UCSD-AML1 (cell line): ENCODE results near the gene PRKAG2.
"Not testable (repeated sequence)": the region's sequence is repeated elsewhere in the genome, so short reads cannot be mapped to it uniquely, and the experiment has no call there.

ENCODE experiments used
- DNase-seq: peaks from one replicate; lab custom pipeline; 2025; ENCODE audit not compliant: unreplicated experiment; lab: John Stamatoyannopoulos, UW

PRKAG2 gene

DNA sequence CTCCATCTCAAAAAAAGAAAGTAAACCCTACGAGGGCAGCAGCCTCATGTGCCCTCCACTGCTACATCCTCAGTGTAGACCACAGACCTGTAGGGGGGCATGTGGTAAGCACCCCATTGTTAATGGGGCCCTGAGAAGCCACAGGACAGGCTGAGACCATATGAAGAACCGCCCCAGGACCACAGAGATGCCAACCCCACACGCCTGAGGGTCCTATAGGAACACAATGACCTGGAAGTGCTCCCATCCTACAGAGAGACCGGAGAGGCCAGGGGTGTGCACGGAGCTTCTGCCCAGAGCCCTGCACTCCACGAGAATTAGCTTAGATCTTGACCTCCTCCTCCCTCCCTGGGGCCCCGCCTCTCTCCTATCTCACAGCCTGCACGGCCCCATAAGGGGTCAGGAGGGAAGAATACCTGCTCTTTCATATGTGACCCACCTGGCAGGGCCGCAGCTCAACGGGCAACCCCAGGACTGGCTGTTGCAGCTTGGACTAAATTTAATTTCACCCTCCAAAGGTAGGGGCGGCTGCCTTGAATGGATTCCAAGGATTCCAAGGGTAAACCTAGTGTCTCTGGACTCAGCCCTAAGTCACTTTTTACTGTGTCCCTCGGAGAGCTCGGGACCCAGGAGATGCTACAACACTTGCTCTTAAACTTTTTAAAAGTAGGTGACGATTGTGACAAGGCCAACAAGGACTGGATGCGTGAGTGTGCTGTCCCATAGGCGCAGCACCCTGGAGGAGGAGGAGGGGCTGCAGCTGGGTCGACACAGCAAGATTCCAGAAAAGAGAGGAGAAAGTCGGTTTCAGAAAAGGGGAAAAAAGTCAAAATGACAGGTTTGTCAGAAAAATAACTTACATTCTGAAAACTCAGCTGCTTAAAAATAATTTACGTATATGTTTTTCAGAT lies 24.2 kb downstream of the PRKAG2 start:
- no peak for DNase-seq

GRCh38 chr7:151851782-151852181 lies 25.1 kb downstream of the PRKAG2 start:
- peak; percentile 26 for DNase-seq

- DNase-seq, result peak; percentile 43
Observed at GRCh38 chr7:151851145-151851751, 25.7 kb downstream of the PRKAG2 start.

DNA sequence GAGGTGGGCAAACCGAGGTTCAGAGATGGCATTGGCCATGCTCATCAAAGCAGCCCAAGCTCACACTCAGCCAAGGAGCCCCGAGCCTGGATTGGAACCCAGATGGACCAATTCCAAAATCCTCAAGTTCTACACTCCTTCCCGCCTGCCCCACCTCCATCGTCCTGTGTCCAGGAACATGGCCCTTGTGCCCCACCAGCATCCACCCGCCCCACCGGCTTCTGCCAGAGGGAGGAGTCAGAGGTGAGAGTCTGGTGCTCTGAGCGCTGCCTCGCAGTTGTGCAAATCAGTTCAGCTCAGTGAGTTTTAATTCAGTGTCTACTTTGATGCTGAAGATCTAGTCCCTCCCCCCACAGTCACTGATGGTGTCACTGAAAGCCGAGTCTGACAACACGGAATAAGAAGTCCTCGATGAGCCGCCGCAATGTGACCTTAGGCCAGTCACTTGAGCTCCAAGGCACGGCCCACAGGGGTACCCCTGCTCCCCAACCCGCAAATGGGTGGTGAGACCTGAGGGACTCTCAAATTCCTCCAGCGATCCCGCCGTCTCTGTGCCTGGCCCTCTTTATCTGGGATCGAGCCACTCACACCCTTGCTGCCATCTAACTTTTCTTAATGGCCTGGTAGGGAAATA lies 26.3 kb downstream of the PRKAG2 start:
- no peak for DNase-seq

DNA sequence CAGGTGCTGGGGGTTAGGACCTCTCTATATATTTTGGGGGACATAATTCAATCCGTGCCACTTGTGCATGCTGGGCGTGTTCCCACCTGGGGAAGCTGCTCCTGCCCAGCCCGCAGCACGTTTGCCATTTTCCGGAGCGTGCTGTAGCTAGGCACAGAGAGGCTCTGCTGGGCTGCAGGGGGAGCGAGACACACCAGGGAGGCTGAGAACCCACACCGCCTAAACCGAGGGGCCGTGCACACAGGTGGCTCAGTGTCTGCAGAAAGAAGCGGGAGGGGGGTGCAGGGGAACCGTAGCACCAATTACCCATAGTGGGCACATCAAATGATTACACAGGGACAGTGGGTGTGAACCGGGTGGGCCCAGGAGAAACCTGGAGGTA lies 27.0 kb downstream of the PRKAG2 start:
- DNase-seq, result no peak

DNA sequence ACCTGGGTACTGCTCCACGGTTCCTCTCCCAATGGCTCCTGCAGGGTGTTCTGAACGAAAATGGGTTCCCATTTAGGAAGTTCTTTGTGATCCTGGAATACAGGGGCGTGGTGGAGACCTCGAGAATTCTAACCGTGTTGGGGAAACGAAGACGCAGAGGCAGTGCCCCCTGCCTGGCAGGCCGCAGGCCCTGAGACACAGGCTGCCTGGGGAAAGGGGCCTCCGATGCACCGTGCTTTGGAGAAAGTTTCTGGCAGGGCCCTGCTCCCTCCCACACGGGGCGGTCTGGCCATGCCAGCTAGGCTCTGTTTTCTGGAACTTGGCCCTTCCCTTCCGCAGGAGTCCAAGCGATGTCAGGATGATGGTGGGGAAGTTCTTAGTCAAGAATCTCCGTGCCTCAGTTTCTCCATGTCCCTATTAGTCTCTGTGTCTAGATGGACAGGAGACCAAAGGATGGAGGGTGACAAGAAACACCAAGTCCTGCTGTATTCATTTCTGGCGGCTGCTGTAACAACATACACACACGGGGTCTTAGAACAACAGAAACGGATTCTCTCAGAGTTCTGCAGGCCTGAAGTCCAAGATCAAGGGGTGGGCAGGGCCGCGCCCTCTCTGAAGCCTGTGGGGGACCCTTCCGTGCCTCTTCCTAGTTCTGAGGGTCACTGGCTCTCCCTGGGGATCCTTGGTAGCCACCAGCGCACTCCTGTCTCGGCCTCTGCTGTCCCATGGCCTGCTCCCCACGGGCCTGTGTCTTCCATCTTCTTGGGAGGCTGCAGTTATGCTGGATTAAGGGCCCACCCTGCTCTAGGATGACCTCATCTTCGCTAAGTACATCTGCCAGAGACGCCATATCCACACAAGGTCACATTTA lies 27.7 kb downstream of the PRKAG2 start:
- no peak for DNase-seq

- no peak for DNase-seq
Observed at GRCh38 chr7:151847681-151848081, 29.2 kb downstream of the PRKAG2 start.

GRCh38 chr7:151847136-151847535 lies 29.8 kb downstream of the PRKAG2 start:
- DNase-seq, result no peak

DNA sequence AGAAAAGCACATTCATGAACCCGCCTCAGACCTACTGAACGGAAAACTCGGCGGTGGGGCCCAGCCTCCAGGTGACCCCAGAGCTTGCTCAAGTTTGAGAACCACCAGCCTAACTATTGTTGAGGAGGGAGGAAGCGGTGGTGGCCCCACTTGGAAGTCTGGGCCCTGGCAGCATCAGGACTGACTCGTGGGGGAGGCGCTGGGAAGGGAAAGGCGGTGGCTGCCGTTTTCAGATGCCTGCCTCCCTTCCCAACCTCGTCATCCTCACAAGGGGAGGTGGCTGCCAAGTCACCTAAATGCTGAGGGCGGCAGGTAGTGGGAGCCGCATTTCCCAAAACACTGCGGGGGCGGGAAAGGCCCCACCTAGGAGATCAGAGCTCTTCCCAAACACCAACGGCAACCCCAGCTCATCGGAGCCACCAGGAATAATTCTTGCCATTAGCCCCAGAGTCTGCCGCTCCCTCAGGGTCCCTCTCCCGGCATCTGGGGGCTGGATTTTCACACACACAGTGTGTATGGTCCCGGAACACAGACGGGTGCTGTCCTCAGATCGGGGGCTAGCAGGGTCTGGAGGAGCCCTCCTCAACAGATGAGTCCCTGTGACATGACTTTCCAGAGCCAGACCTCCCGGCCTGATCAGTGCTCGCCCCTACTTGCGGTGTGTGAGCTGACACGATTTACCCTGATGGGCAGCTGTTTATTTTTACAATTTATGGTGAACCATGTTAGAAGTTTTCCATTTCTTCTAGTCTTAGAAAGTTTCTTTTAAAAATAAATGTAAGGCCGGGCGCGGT lies 31.3 kb downstream of the PRKAG2 start:
- no peak for DNase-seq

- no peak for DNase-seq
Observed at GRCh38 chr7:151844825-151845200, 32.1 kb downstream of the PRKAG2 start.

DNA sequence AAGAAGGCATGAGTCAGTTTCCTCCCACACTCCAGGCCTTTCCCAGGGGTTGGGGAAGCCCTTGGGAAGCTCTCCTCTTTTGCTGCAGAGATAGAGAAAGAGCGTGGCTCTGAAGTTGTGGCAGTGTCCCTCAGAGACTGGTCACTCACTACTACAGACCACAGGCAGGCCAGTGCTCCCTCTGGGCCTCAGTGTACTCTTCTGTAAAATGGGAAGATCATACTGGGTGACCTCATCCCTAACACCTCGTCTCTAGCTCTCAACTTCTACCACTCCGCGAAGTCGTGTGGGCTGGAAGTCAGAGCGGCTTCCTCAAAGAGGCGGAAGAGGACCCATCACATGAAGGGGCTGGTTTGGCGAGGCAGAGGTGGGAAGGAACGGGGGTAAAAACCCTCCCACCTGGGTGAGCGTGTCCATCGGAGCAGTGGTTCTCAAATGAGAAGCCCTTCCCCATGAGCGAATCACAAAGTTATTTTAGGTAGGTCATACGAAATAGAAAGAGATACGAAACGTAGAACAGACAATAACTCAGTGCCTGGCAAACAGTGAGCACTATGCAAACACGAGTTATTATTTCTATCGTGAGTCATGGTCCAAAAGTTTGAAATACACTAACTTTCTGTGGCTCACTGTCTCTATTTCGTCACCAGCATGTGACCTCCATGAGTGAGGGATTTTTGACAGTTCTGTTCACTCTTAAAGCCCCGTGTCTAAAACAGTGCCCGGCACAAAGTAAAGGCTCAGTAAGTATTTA lies 32.7 kb downstream of the PRKAG2 start:
- DNase-seq, result no peak

DNA sequence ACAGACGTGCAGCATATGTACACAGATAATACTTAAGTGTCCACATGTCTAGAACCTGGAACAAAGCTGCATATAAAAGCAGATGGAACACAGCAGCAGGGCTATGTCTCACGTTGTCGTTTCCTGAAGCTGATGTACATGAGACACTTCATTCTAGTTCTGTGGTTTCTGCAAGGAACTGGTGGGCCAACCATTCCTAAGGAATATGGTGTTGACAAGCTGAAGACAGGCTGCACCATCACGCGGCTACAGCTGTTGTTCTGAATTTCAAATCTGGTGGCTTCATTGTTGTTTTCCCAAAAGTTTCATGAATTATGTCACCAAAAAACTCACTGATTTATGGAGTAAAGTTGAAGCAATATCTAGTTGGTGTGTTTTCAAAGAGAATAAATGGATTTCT lies 33.7 kb downstream of the PRKAG2 start:
- DNase-seq, result no peak

GRCh38 chr7:151841395-151842051 lies 35.4 kb downstream of the PRKAG2 start:
- DNase-seq, result not testable (repeated sequence)

GRCh38 chr7:151840088-151840910 lies 36.6 kb downstream of the PRKAG2 start:
- no peak for DNase-seq

GRCh38 chr7:151839451-151839921 lies 37.4 kb downstream of the PRKAG2 start:
- DNase-seq, result peak; percentile 11

DNA sequence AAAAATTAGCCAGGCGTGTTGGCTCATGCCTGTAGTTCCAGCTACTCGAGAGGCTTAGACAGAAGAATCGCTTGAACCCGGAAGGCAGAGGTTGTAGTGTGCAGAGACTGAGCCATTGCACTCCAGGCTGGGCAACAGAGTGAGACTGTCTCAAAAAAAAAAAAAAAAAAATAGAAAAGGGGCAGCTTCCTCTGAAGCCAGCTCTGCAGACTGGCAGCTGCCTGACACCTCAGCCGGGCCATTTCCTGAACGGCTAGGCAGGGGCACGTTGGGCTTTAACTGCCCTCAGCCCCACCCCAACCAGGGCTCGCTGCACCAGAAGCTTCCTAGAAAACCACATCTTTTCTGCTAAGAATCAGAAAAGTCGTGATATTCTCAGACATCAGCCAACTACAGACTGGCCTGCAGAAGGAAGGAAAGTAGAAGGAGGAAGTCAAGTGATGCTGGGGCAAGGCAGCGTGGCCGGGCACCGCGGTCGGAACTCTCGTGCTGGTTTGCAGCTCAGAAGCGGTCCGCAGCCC lies 38.0 kb downstream of the PRKAG2 start:
- DNase-seq, result peak; percentile 62

GRCh38 chr7:151838072-151838471 lies 38.8 kb downstream of the PRKAG2 start:
- no peak for DNase-seq
